Spinal cord (tissue), 10 donors: ENCODE measurements around the gene RMRP. TPM values are rescaled to one million over a fixed set of nuclear protein-coding genes. Genes with fewer than 3 reads are reported as not detected.

Experiments used
- DNase-seq, 6 donors: peaks; one replicate each; pipeline versions ENCODE4 v3.0.0 to v3.0.0-alpha.2; 2013 to 2015; ENCODE audit warnings: low spot score in 6 of 6, low read depth in 4 of 6
- H3K27ac ChIP-seq: one replicate; pipeline ENCODE4 v1.5.1; 2013; ENCODE audit warnings: low read depth, low read length, control low read depth
- H3K27me3 ChIP-seq: one replicate; pipeline ENCODE4 v1.6.1; 2013; ENCODE audit warnings: low read length; ENCODE audit not compliant: control insufficient read depth, insufficient read depth
- H3K36me3 ChIP-seq: one replicate; pipeline ENCODE4 v1.6.1; 2013; ENCODE audit warnings: low read length; ENCODE audit not compliant: control insufficient read depth, insufficient read depth
- H3K4me1 ChIP-seq: one replicate; pipeline ENCODE4 v1.6.1; 2013; ENCODE audit warnings: low read length; ENCODE audit not compliant: control insufficient read depth, insufficient read depth
- H3K4me3 ChIP-seq: one replicate; pipeline ENCODE4 v1.5.1; 2013; ENCODE audit warnings: low read depth, low read length, control low read depth
- H3K9me3 ChIP-seq: one replicate; pipeline ENCODE4 v1.6.1; 2013; ENCODE audit warnings: low read length; ENCODE audit not compliant: control insufficient read depth, insufficient read depth
- WGBS: methylation state at CpG from one replicate; pipeline ENCODE4 v1.1.5; 2013; ENCODE audit warnings: missing lambda C conversion rate; ENCODE audit not compliant: insufficient coverage; 5-methylcytosine and 5-hydroxymethylcytosine counted together
- polyA plus RNA-seq, 2 donors: library from polyadenylated mRNA; unstranded; fragments of 120-200 nt; gene quantifications; one replicate each; pipeline ENCODE4 v1.2.1, GENCODE V29; 2013; ENCODE audit not compliant: insufficient read length in 2 of 2
- total RNA-seq, 2 donors: library from RNA; depleted of rRNA in 1 of 2; stranded (reverse); fragments of 120-200 nt in 1 of 2; fragments of >200 nt in 1 of 2; gene quantifications; one replicate each; pipeline versions ENCODE4 v1.2.3 to v1.2.4, GENCODE V29; 2013 to 2014
- donor health status: healthy.

Gene RMRP
- total and polyA plus RNA-seq, 4 donors = 1.8 to 50,424 (median 17,832) TPM; not detected in 1

DNA sequence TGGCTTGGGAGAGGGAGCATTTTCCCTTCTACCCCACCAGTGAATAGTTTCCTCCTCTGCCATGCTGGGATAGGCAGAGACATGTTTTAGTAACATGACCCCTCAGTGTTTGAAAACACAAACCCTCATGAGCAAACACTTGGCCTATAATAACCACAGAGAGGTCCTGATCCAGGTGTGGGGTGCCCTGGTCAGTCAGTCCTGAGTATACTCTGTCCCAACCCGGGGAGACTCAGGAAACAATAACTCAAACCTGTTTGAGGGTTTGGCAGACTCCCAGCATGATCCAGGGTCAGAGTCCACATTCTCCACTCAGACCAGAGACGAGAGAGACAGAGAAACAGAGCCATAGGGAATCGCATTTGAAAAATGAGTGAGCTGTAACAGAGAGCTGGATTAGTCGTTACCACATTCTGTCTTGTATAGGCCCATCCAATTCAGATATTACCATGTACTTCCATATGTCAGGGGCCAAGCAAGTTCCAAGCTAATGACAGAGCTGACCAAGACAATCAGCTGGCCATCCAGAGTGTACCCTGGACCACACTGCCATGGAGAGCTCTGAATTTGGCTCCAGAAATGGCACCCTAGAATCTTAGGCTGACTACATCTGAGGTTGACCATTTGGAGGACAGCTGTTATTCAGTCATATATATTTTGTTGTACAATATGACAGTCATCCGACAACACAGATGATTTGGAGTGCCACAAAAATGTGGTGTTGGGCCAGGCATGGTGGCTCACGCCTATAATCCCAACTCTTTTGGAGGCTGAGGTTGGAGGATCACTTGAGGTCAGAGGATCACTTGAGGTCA is 11.7 kb upstream of the RMRP start:
- Histone ChIP-seq H3K36me3 (no peaks in the 10 kb centered on the region), H3K27me3 (no peaks in the 10 kb centered on the region), H3K27ac (no peak overlapping the region), H3K4me3 (no peak overlapping the region), H3K4me1 (peaks cover 20% of the 10 kb centered on the region), H3K9me3 (no peaks in the 10 kb centered on the region)
- no peak for DNase-seq
- WGBS = 75% methylated on average over 2 of the region's 6 CpGs

GRCh38 chr9:35667939-35668338 is 10.1 kb upstream of the RMRP start:
- no peaks in the 10 kb centered on the region for H3K9me3 ChIP-seq
- H3K4me1 ChIP-seq = peaks cover 15% of the 10 kb centered on the region
- H3K4me3 ChIP-seq = no peak overlapping the region
- no peaks in the 10 kb centered on the region for H3K36me3 ChIP-seq
- H3K27ac ChIP-seq = no peak overlapping the region
- 100% methylated on average over 3 of the region's 3 CpGs for WGBS
- H3K27me3 ChIP-seq = no peaks in the 10 kb centered on the region
- no peak for DNase-seq

- Histone ChIP-seq H3K4me1 (peaks cover 15% of the 10 kb centered on the region), H3K4me3 (no peak overlapping the region), H3K27me3 (no peaks in the 10 kb centered on the region), H3K9me3 (no peaks in the 10 kb centered on the region), H3K36me3 (peaks cover 7% of the 10 kb centered on the region), H3K27ac (no peak overlapping the region)
- WGBS = 92% methylated on average over 2 of the region's 5 CpGs
- DNase-seq = no peak
Observed at GRCh38 chr9:35666549-35666948, 8.7 kb upstream of the RMRP start.

GRCh38 chr9:35666045-35666444 is 8.2 kb upstream of the RMRP start:
- no CpG with 5 or more reads among the region's 1 CpG for WGBS
- Histone ChIP-seq H3K4me3 (no peak overlapping the region), H3K4me1 (peaks cover 15% of the 10 kb centered on the region), H3K27ac (no peak overlapping the region), H3K9me3 (no peaks in the 10 kb centered on the region), H3K27me3 (no peaks in the 10 kb centered on the region), H3K36me3 (peaks cover 8% of the 10 kb centered on the region)
- DNase-seq = peak in 1 of 6 donors; percentile 52

DNA sequence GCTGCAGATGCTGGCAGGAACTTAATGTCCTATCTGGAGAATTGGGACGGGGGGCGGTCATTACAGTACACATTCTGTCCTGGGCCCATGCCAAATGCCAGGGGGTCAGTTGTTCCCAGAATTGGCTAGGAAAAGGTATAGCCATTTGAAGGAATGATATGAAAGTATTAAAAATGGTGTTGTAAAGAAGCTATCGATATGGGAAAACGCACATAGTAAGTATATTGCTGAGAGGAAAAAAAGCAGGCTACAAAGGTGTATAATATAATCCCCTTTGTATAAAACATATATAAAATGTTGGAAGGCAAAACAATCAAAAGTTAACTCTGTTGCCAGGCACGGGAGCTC is 7.6 kb upstream of the RMRP start:
- peaks cover 15% of the 10 kb centered on the region for H3K4me1 ChIP-seq
- peak overlapping the region; percentile 78 for H3K27ac ChIP-seq

DNA sequence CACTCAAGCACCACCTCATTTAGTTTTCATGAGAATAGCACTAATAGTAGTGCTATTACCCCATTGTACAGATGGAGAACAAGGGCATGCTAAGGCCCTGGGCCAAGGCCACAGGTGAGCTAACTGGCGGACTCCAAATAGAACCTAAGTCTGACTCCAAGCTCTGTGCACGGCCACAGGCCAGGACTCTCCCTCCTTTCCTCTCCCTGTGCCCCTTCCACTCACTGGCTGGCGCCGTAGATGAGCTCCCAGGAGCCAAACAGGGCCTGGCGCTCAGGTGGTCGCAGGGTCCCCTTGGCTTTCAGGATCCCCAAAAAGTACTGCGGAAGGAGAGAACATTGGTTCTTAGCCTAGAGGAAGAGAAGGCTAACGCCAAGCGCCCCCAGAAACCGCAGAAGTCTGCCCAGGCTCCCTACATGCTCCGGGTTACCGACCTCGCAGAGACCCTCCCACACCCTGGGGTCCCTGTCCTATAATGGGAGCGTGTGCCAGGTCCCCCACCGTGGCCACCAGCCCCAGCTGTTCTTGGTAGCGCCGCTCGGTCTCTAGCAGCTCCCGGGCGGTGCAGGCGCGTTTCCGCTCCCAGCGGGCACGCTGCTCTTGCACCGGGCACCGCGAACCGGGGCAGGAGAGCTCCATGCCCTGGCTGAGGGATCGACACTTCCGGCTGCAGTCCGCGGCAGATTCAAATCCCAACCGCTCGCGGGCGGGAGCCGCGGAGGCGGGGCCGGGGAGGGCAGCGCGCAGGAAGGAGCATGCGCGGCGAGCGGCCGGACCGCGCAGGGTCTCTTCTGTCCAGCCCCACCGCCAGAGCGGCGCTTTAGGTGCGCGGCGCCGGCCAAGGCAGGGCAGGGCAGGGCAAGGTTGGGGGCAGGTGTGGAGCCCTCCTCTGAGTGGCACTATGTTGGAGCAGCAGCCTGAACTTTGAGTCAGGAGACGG is 7.0 kb upstream of the RMRP start, which contains the start of gene ARHGEF39:
Gene ARHGEF39 (minus strand): TSS at position 665 of the 940 bp plus-strand sequence. CDS start 26 bp downstream, at position 639.
- WGBS = 4% methylated on average over 58 of the region's 58 CpGs
- peak in 4 of 6 donors; percentile 43 to 92 (median 79) for DNase-seq
- H3K27me3 ChIP-seq = no peaks in the 10 kb centered on the region
- H3K4me3 ChIP-seq = peak within 1 kb of the TSS; percentile 70
- peak within 1 kb of the TSS; percentile 78 for H3K27ac ChIP-seq
- no peaks in the 10 kb centered on the region for H3K9me3 ChIP-seq
- H3K36me3 ChIP-seq = peaks cover 19% of the 10 kb centered on the region
- peaks cover 15% of the 10 kb centered on the region for H3K4me1 ChIP-seq

More for the DNA sequence above, 7.6 kb upstream of the RMRP start:
- Histone ChIP-seq H3K9me3 (no peaks in the 10 kb centered on the region), H3K27me3 (no peaks in the 10 kb centered on the region), H3K36me3 (peaks cover 14% of the 10 kb centered on the region), H3K4me3 (peak overlapping the region; percentile 70)
- DNase-seq = no peak
- 9% methylated on average over 2 of the region's 5 CpGs for WGBS

GRCh38 chr9:35662437-35662836 is 4.6 kb upstream of the RMRP start:
- H3K27me3 ChIP-seq = no peaks in the 10 kb centered on the region
- no peak overlapping the region for H3K4me3 ChIP-seq
- peaks cover 18% of the 10 kb centered on the region for H3K4me1 ChIP-seq
- 89% methylated on average over 7 of the region's 7 CpGs for WGBS
- peaks cover 19% of the 10 kb centered on the region for H3K36me3 ChIP-seq
- DNase-seq = no peak
- no peaks in the 10 kb centered on the region for H3K9me3 ChIP-seq
- H3K27ac ChIP-seq = no peak overlapping the region

DNA sequence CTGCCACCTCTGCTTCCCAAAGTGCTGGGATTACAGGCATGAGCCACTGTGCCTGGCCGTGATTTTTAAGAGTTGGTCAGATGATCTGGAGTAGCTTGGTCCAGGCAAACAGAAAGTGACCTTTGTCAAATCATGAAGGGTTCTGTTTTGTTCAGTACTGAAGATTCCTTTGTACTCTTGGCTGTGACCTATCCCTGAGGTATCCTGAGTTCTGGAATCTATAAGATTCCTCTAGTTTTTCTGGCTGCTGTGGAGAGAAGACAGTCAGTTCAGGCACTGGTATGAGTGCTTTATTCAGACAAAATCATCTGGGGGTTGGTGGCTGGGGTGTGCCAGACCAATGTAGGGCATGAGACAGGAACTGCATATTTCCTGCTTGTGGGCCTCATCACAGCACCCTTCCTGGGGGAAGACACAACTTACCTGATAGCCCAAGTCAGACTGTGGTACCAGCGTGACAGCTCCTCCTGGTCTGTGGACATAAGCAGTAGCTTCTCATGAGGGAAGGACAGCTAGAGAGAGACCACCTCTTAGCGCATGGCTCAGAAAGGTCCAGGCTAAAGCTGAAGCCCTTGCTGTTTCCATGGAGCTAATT is 4.0 kb upstream of the RMRP start:
- peaks cover 19% of the 10 kb centered on the region for H3K36me3 ChIP-seq
- no peak overlapping the region for H3K27ac ChIP-seq
- no peak overlapping the region for H3K4me3 ChIP-seq
- no peaks in the 10 kb centered on the region for H3K27me3 ChIP-seq
- WGBS = 82% methylated on average over 2 of the region's 3 CpGs
- H3K9me3 ChIP-seq = no peaks in the 10 kb centered on the region
- peaks cover 18% of the 10 kb centered on the region for H3K4me1 ChIP-seq
- no peak for DNase-seq

- H3K4me1 ChIP-seq = peaks cover 22% of the 10 kb centered on the region
Observed at GRCh38 chr9:35660966-35661415, 3.2 kb upstream of the RMRP start.

More at GRCh38 chr9:35660966-35661415, 3.2 kb upstream of the RMRP start:
- peak in 2 of 6 donors; percentile 29 to 47 for DNase-seq
- 85% methylated on average over 6 of the region's 9 CpGs for WGBS
- H3K27me3 ChIP-seq = no peaks in the 10 kb centered on the region
- no peak overlapping the region for H3K27ac ChIP-seq
- H3K36me3 ChIP-seq = peaks cover 19% of the 10 kb centered on the region
- no peaks in the 10 kb centered on the region for H3K9me3 ChIP-seq
- no peak overlapping the region for H3K4me3 ChIP-seq
